ENCODE results near the gene ZC2HC1C.
A peak's percentile ranks its signal among the peaks of the same experiment; 100 is the strongest.
"Not testable (repeated sequence)": the region's sequence is repeated elsewhere in the genome, so short reads cannot be mapped to it uniquely, and the experiment has no call there.

ZC2HC1C gene

DNA sequence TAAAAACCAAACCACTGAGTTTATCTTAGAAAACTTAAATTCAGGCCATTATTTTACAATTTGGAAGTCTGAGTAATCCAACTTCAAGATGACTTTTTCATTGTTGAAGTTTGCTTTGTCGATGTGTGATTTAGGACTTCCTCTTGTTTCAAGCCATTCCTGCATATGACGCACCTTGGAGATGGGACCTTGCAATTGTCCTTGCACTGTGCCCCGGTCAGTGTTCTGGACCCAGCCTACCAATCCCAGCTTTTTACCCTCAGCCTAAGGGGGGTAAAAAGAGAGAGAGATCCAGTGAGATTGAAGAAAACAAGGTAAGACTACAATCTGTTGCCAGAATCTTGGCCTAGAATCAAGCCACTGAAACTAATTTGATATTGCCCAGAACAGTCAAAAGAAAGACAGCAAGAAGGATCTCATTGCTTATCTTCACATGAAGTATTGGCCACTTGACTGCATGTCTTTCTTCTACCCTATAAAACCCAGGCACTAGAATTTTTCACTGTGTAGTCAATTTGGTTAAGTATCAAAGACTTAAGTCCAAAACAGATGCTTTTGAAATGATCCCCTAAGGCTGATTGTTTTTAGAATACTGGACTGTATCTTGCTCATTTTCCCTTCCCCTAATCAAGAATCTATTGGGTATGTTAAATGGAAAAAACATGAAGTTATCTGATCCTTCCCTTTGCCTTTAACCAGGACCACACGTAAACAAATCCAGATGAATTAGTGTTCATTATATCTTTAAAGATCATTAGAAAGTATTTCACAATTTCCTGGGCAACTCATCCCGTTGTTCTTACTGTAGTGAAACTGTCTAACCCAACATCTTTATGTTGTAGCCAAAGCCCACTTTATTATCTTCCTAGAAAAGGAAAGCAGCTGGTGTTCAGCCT, 15.8 kb upstream of the ZC2HC1C start:
- Histone ChIP-seq H3K4me1 (ENCODE audit: control insufficient read depth, insufficient read depth, low read length, poor library complexity, severe bottlenecking) (no peaks in the 10 kb centered on the region), H3K36me3 (ENCODE audit: control insufficient read depth, insufficient read depth, low read length) (peaks cover 10% of the 10 kb centered on the region), H3K27ac (ENCODE audit: low read depth, low read length, severe bottlenecking) (no peak overlapping the region), H3K4me3 (ENCODE audit: extremely low read depth, insufficient read depth, low read length, poor library complexity, severe bottlenecking) (no peak overlapping the region), H3K9me3 (ENCODE audit: control insufficient read depth, low read length) (no peaks in the 10 kb centered on the region)
- WGBS, 2 experiments (ENCODE audit: insufficient coverage in 2 of 2) = 89 to 92% methylated on average over 1 to 3 of the region's 5 CpGs

DNA sequence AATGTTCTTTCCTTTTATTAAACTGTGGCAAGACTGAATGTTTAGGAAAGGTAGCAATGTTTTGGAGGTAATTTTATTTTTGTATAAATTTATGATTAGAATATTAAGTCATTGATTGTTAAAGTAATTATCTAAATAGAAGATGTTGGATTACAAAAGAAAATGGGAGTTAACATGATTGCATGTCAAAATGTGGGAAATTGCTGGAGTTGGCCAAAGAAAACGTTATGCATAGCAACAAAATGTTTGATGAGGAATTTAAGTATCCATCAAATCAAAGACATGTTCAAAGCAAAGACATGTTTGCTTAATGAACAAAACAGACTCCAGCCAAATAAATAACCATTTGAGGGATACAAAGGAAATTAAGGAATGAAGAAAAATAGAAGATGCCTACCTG, 15.0 kb upstream of the ZC2HC1C start:
- peaks cover 6% of the 10 kb centered on the region for H3K36me3 ChIP-seq (ENCODE audit: control insufficient read depth, insufficient read depth, low read length)
- no peaks in the 10 kb centered on the region for H3K9me3 ChIP-seq (ENCODE audit: control insufficient read depth, low read length)
- H3K4me1 ChIP-seq (ENCODE audit: control insufficient read depth, insufficient read depth, low read length, poor library complexity, severe bottlenecking) = no peaks in the 10 kb centered on the region
- no peak overlapping the region for H3K27ac ChIP-seq (ENCODE audit: low read depth, low read length, severe bottlenecking)
- WGBS, 2 experiments (ENCODE audit: insufficient coverage in 2 of 2) = no CpG with 5 or more reads among the region's 1 CpG
- H3K4me3 ChIP-seq (ENCODE audit: extremely low read depth, insufficient read depth, low read length, poor library complexity, severe bottlenecking) = no peak overlapping the region

DNA sequence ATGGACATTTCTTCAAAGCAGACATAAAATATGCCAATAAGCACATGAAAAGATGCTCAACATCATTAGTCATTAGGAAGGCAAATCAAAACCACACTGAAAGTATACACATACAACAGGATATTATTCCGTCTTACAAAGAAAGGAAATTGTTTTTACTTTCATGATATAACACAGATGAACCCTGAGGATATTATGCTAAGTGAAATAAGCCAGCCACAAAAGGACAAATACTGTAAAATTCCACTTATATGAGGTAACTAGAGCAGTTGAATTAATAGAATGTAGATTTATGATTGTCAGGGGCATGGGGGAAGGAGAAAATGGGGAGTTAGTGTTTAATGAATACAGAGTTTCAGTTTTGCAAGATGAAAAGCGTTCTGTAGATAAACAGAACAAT, 9.8 kb upstream of the ZC2HC1C start:
- WGBS, 2 experiments (ENCODE audit: insufficient coverage in 2 of 2) = 100% methylated on average over 1 of the region's 2 CpGs; no CpG with 5 or more reads in 1 of the 2 experiments
- no peak overlapping the region for H3K4me3 ChIP-seq (ENCODE audit: extremely low read depth, insufficient read depth, low read length, poor library complexity, severe bottlenecking)
- peaks cover 18% of the 10 kb centered on the region for H3K36me3 ChIP-seq (ENCODE audit: control insufficient read depth, insufficient read depth, low read length)
- no peak overlapping the region for H3K27ac ChIP-seq (ENCODE audit: low read depth, low read length, severe bottlenecking)
- H3K4me1 ChIP-seq (ENCODE audit: control insufficient read depth, insufficient read depth, low read length, poor library complexity, severe bottlenecking) = peaks cover 3% of the 10 kb centered on the region
- peaks cover 5% of the 10 kb centered on the region for H3K9me3 ChIP-seq (ENCODE audit: control insufficient read depth, low read length)

- Histone ChIP-seq H3K4me3 (ENCODE audit: extremely low read depth, insufficient read depth, low read length, poor library complexity, severe bottlenecking) (no peak overlapping the region), H3K27ac (ENCODE audit: low read depth, low read length, severe bottlenecking) (no peak overlapping the region), H3K4me1 (ENCODE audit: control insufficient read depth, insufficient read depth, low read length, poor library complexity, severe bottlenecking) (peaks cover 3% of the 10 kb centered on the region), H3K9me3 (ENCODE audit: control insufficient read depth, low read length) (peaks cover 5% of the 10 kb centered on the region), H3K36me3 (ENCODE audit: control insufficient read depth, insufficient read depth, low read length) (peaks cover 18% of the 10 kb centered on the region)
- WGBS, 2 experiments (ENCODE audit: insufficient coverage in 2 of 2) = 100% methylated on average over 1 of the region's 2 CpGs; no CpG with 5 or more reads in 1 of the 2 experiments
These were observed 9.0 kb upstream of the ZC2HC1C start for GRCh38 chr14:75060420-75060819.

DNA sequence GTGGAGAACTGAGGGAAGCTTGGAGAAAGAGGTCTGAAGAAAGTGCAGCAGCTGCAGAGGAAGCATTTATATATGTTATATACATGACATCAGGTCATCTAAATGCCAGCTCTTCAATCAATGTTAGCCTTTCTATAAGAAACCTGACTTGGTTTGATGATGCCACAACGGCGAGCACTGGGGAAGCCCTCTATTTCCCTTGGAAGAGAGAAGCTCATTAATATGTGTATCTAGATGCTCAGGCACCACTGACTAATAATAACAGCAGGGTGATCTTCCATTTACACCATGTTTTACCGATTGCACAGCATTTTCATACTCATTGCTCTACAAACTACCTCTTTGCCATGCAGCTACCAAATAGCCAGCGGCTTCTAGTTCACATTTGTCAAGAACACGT, 6.4 kb upstream of the ZC2HC1C start:
- Histone ChIP-seq H3K36me3 (ENCODE audit: control insufficient read depth, insufficient read depth, low read length) (peaks cover 18% of the 10 kb centered on the region), H3K27ac (ENCODE audit: low read depth, low read length, severe bottlenecking) (no peak overlapping the region), H3K4me3 (ENCODE audit: extremely low read depth, insufficient read depth, low read length, poor library complexity, severe bottlenecking) (peak overlapping the region; percentile 70), H3K4me1 (ENCODE audit: control insufficient read depth, insufficient read depth, low read length, poor library complexity, severe bottlenecking) (peaks cover 3% of the 10 kb centered on the region), H3K9me3 (ENCODE audit: control insufficient read depth, low read length) (peaks cover 5% of the 10 kb centered on the region)
- 39 to 44% methylated on average over 2 to 5 of the region's 5 CpGs for WGBS, 2 experiments (ENCODE audit: insufficient coverage in 2 of 2)

DNA sequence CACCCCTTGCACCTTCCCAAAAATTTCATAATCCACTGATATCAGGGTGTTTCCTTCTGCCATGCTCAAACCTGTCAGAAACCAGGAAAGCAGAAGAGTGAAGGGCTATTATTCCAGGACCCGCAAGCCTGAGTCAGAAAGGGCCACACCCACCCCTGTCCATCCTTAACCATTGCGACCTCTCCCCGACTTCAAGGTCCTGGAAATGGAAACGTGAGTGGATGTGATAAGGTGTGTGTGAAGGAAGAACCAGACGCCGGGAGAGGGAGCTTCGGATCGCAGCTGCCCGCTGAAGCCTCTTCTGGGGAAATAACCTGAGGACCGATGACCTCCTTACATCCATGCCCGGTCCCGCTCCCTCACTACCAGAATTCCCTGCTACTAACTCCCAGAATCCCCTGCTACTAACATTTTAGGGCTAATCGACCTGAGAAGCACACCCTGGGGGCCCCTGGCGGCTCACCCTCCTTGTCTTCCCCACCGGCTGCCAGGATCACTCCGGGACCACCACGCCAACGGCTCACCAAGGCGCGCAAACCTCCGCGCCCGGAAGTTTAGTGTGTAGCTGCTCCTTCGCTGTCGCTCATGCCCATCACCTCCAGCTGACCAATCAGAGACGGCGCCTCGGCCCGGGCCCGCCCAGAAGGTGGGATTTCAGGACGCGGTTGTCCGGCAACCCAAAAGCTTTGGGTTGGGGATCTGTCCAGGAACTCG, 5.8 kb upstream of the ZC2HC1C start, which contains the start of gene ACYP1:
Gene ACYP1 (minus strand): TSS at position 534 of the 714 bp plus-strand sequence. CDS start 471 bp downstream, at position 63.
- peak within 1 kb of the TSS; percentile 70 for H3K4me3 ChIP-seq (ENCODE audit: extremely low read depth, insufficient read depth, low read length, poor library complexity, severe bottlenecking)
- H3K27ac ChIP-seq (ENCODE audit: low read depth, low read length, severe bottlenecking) = no peak within 1 kb of the TSS
- peaks cover 5% of the 10 kb centered on the region for H3K9me3 ChIP-seq (ENCODE audit: control insufficient read depth, low read length)
- peaks cover 3% of the 10 kb centered on the region for H3K4me1 ChIP-seq (ENCODE audit: control insufficient read depth, insufficient read depth, low read length, poor library complexity, severe bottlenecking)
- 1% methylated on average over 21 of the region's 34 CpGs for WGBS, 2 experiments (ENCODE audit: insufficient coverage in 2 of 2)
- H3K36me3 ChIP-seq (ENCODE audit: control insufficient read depth, insufficient read depth, low read length) = peaks cover 18% of the 10 kb centered on the region

DNA sequence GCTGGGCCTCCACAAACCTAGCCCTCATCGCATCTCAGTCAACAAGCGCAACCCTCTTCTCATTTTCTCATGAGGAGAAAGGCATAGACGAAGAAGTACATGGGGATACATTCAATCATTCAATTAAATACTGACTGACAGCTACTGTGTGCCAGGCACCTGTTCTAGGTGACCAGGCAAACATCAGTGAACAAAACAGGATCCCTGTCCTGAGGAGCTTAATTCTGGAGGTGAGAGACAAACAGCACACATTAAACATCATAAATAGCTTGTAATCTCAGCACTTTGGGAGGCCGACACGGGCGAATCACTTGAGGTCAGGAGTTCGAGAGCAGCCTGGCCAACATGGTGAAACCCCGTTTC, 5.3 kb upstream of the ZC2HC1C start:
- H3K27ac ChIP-seq (ENCODE audit: low read depth, low read length, severe bottlenecking) = no peak overlapping the region
- peaks cover 15% of the 10 kb centered on the region for H3K36me3 ChIP-seq (ENCODE audit: control insufficient read depth, insufficient read depth, low read length)
- peak overlapping the region; percentile 70 for H3K4me3 ChIP-seq (ENCODE audit: extremely low read depth, insufficient read depth, low read length, poor library complexity, severe bottlenecking)
- WGBS, 2 experiments (ENCODE audit: insufficient coverage in 2 of 2) = 57 to 78% methylated on average over 5 to 8 of the region's 8 CpGs
- H3K4me1 ChIP-seq (ENCODE audit: control insufficient read depth, insufficient read depth, low read length, poor library complexity, severe bottlenecking) = peaks cover 3% of the 10 kb centered on the region
- H3K9me3 ChIP-seq (ENCODE audit: control insufficient read depth, low read length) = peaks cover 5% of the 10 kb centered on the region

DNA sequence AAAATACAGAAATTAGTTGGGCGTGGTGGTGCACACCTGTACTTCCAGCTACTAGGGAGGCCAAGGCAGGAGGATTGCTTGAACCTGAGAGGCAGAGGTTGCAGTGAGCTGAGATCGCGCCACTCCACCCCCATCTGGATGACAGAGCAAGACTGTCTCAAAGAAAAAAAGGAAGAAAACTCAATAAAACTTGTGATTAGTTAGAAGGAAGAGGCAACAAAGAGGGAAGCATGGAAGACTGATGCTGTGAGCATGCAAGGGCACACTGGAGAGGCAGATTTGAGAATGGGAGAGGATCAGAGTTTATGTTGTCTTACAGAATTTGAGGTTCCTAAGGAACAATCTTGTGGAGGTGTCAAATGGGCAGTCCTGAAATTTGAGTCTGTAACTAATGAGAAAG, 2.8 kb upstream of the ZC2HC1C start:
- Histone ChIP-seq H3K4me3 (ENCODE audit: extremely low read depth, insufficient read depth, low read length, poor library complexity, severe bottlenecking) (no peak overlapping the region), H3K36me3 (ENCODE audit: control insufficient read depth, insufficient read depth, low read length) (no peaks in the 10 kb centered on the region), H3K27ac (ENCODE audit: low read depth, low read length, severe bottlenecking) (no peak overlapping the region), H3K9me3 (ENCODE audit: control insufficient read depth, low read length) (no peaks in the 10 kb centered on the region), H3K4me1 (ENCODE audit: control insufficient read depth, insufficient read depth, low read length, poor library complexity, severe bottlenecking) (peaks cover 3% of the 10 kb centered on the region)
- WGBS, 2 experiments (ENCODE audit: insufficient coverage in 2 of 2) = 93 to 100% methylated on average over 2 of the region's 3 CpGs

DNA sequence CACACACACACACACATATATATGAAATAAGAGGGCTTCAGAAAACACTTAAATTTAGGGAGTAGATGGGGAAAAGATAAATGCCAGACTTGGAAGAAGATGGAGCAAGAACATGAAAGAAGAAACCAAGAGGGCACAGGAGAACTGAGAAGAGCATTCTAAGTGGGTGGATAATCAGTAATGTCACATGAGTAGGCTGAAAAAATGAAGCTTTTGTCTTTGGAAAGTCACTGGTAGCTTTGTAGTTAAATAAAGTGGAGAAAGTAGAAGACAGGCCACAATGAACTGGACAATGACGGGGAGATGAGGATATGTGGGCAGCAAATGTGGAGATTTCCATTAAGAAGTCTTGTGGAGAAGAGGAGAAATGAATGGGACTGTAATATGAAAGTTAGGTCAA, 2.2 kb upstream of the ZC2HC1C start:
- peaks cover 3% of the 10 kb centered on the region for H3K4me1 ChIP-seq (ENCODE audit: control insufficient read depth, insufficient read depth, low read length, poor library complexity, severe bottlenecking)
- H3K27ac ChIP-seq (ENCODE audit: low read depth, low read length, severe bottlenecking) = no peak overlapping the region
- no peaks in the 10 kb centered on the region for H3K9me3 ChIP-seq (ENCODE audit: control insufficient read depth, low read length)
- WGBS, 2 experiments (ENCODE audit: insufficient coverage in 2 of 2) = 92 to 100% methylated on average over 1 of the region's 1 CpG
- H3K4me3 ChIP-seq (ENCODE audit: extremely low read depth, insufficient read depth, low read length, poor library complexity, severe bottlenecking) = no peak overlapping the region
- no peaks in the 10 kb centered on the region for H3K36me3 ChIP-seq (ENCODE audit: control insufficient read depth, insufficient read depth, low read length)

GRCh38 chr14:75067765-75068164, 1.7 kb upstream of the ZC2HC1C start:
- WGBS, 2 experiments (ENCODE audit: insufficient coverage in 2 of 2) = 65 to 100% methylated on average over 1 to 3 of the region's 4 CpGs
- H3K36me3 ChIP-seq (ENCODE audit: control insufficient read depth, insufficient read depth, low read length); H3K27ac ChIP-seq (ENCODE audit: low read depth, low read length, severe bottlenecking); H3K9me3 ChIP-seq (ENCODE audit: control insufficient read depth, low read length); H3K4me1 ChIP-seq (ENCODE audit: control insufficient read depth, insufficient read depth, low read length, poor library complexity, severe bottlenecking): not testable (repeated sequence)
- peak overlapping the region; percentile 55 for H3K4me3 ChIP-seq (ENCODE audit: extremely low read depth, insufficient read depth, low read length, poor library complexity, severe bottlenecking)
